Measurements from ENCODE around the gene PAPOLG. TPM values are rescaled to one million over a fixed set of nuclear protein-coding genes. Genes with fewer than 3 reads are reported as not detected.

Gene PAPOLG
- total and polyA plus RNA-seq, 2 of the 13 experiments (the other 11 are each of a cell fraction or from before 2014, with no cell fraction given) = 10.1 to 10.4 TPM

DNA sequence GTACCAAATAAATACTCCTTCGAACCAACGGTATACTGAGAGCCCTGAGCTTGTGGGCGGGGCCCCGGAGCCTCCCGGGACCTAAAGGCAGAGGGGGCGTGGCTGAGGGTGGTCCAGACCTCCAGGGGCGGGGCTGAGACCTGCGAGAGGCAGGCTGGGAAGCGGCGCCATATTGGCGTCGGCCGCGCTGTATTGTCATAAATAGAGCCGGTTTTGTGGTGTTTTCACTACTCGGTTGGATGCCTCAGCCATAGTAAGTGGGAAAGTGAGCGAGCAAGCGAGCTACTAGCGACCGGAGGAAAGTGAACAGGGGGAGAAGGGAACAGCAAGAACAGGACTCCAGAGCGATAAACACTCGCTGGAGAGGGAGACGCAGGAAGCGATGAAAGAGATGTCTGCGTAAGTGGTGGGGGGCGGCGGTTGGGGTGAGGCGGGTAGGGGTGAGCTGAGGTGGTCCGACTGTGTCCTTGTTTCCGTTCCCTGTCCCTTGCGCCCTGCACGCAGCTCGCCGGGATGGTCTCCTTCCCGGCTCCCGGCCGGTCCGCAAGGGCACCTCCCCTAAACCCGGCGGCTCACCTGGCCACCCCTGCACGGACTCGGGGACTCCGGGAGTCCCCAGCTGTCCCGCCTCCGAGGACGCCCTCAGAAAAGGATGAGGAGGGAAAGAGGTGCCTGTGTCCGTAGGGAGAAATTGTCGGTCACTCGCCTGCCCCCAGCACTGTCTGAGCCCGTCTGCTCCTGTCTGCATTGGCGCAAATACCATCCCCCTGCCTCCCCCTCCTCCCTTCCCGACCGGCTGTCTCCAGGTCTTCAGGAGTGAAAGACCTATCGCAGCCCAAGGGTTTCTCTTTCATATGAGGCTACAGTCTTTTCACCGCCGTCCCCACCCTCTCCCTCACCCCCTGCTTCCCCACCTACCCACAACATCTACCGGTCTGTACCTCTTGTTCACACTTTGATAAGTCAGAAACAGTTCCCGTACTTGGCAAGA is at the start of gene PAPOLG (continued):
- TF ChIP-seq, protein P1, sequence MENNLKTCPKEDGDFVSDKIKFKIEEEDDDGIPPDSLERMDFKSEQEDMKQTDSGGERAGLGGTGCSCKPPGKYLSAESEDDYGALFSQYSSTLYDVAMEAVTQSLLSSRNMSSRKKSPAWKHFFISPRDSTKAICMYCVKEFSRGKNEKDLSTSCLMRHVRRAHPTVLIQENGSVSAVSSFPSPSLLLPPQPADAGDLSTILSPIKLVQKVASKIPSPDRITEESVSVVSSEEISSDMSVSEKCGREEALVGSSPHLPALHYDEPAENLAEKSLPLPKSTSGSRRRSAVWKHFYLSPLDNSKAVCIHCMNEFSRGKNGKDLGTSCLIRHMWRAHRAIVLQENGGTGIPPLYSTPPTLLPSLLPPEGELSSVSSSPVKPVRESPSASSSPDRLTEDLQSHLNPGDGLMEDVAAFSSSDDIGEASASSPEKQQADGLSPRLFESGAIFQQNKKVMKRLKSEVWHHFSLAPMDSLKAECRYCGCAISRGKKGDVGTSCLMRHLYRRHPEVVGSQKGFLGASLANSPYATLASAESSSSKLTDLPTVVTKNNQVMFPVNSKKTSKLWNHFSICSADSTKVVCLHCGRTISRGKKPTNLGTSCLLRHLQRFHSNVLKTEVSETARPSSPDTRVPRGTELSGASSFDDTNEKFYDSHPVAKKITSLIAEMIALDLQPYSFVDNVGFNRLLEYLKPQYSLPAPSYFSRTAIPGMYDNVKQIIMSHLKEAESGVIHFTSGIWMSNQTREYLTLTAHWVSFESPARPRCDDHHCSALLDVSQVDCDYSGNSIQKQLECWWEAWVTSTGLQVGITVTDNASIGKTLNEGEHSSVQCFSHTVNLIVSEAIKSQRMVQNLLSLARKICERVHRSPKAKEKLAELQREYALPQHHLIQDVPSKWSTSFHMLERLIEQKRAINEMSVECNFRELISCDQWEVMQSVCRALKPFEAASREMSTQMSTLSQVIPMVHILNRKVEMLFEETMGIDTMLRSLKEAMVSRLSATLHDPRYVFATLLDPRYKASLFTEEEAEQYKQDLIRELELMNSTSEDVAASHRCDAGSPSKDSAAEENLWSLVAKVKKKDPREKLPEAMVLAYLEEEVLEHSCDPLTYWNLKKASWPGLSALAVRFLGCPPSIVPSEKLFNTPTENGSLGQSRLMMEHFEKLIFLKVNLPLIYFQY (CRISPR knock-in tag; IDR thresholded peaks at IDR 0.05; ENCODE audit: borderline replicate concordance) = no peak
- TF ChIP-seq, protein P2, sequence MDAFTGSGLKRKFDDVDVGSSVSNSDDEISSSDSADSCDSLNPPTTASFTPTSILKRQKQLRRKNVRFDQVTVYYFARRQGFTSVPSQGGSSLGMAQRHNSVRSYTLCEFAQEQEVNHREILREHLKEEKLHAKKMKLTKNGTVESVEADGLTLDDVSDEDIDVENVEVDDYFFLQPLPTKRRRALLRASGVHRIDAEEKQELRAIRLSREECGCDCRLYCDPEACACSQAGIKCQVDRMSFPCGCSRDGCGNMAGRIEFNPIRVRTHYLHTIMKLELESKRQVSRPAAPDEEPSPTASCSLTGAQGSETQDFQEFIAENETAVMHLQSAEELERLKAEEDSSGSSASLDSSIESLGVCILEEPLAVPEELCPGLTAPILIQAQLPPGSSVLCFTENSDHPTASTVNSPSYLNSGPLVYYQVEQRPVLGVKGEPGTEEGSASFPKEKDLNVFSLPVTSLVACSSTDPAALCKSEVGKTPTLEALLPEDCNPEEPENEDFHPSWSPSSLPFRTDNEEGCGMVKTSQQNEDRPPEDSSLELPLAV (CRISPR knock-in tag; conservative IDR thresholded peaks at IDR 0.05; ENCODE audit: low read depth) = no peak
- TF ChIP-seq, protein P3, sequence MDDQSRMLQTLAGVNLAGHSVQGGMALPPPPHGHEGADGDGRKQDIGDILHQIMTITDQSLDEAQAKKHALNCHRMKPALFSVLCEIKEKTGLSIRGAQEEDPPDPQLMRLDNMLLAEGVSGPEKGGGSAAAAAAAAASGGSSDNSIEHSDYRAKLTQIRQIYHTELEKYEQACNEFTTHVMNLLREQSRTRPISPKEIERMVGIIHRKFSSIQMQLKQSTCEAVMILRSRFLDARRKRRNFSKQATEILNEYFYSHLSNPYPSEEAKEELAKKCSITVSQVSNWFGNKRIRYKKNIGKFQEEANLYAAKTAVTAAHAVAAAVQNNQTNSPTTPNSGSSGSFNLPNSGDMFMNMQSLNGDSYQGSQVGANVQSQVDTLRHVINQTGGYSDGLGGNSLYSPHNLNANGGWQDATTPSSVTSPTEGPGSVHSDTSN (CRISPR knock-in tag; IDR thresholded peaks at IDR 0.05; ENCODE audit: borderline replicate concordance) = no peak
- TF ChIP-seq POGZ (CRISPR knock-in tag; IDR thresholded peaks at IDR 0.05) = peak; percentile 92
- TF ChIP-seq, protein P4, sequence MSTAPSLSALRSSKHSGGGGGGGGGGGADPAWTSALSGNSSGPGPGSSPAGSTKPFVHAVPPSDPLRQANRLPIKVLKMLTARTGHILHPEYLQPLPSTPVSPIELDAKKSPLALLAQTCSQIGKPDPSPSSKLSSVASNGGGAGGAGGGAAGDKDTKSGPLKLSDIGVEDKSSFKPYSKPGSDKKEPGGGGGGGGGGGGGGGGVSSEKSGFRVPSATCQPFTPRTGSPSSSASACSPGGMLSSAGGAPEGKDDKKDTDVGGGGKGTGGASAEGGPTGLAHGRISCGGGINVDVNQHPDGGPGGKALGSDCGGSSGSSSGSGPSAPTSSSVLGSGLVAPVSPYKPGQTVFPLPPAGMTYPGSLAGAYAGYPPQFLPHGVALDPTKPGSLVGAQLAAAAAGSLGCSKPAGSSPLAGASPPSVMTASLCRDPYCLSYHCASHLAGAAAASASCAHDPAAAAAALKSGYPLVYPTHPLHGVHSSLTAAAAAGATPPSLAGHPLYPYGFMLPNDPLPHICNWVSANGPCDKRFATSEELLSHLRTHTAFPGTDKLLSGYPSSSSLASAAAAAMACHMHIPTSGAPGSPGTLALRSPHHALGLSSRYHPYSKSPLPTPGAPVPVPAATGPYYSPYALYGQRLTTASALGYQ (CRISPR knock-in tag; IDR thresholded peaks at IDR 0.05) = no peak; the same call in 1 of the 2 replicates
- no peak for TF ChIP-seq XBP1 (CRISPR knock-in tag; IDR thresholded peaks at IDR 0.05)
- TF ChIP-seq HDAC1 (CRISPR knock-in tag; IDR thresholded peaks at IDR 0.05) = peak; percentile 73
- TF ChIP-seq ZNF564 (CRISPR knock-in tag; IDR thresholded peaks at IDR 0.05) = no peak
- no peak for TF ChIP-seq PRMT3 (CRISPR knock-in tag; IDR thresholded peaks at IDR 0.05; ENCODE audit: borderline replicate concordance, low read depth)
- TF ChIP-seq THYN1 (CRISPR knock-in tag; IDR thresholded peaks at IDR 0.05; ENCODE audit: borderline replicate concordance, low read depth) = no peak
- no peak for TF ChIP-seq AKAP8 (CRISPR knock-in tag; IDR thresholded peaks at IDR 0.05)
- no peak for TF ChIP-seq ZNF354B (CRISPR knock-in tag; IDR thresholded peaks at IDR 0.05)
- no peak for TF ChIP-seq ZNF562 (CRISPR knock-in tag; IDR thresholded peaks at IDR 0.05; ENCODE audit: borderline replicate concordance)
- TF ChIP-seq JDP2 (CRISPR knock-in tag; IDR thresholded peaks at IDR 0.05; ENCODE audit: borderline replicate concordance) = no peak; the same call in 1 of the 2 replicates
- TF ChIP-seq SNRNP70 (IDR thresholded peaks at IDR 0.05; ENCODE audit: low read depth, low read length) = no peak
- peak; percentile 86; the same call in 1 of the 2 replicates for TF ChIP-seq YEATS4 (CRISPR knock-in tag; IDR thresholded peaks at IDR 0.05; ENCODE audit: borderline replicate concordance)
- peak; percentile 63; the same call in 1 of the 2 replicates for TF ChIP-seq ZFX (CRISPR knock-in tag; IDR thresholded peaks at IDR 0.05; ENCODE audit: low read depth)
- TF ChIP-seq ZNF260 (CRISPR knock-in tag; IDR thresholded peaks at IDR 0.05; ENCODE audit: borderline replicate concordance, low read depth) = no peak

Measured in HepG2 (cell line).